GM19463 (cell line): ENCODE data around the gene ASIC2.

Experiments used
- ATAC-seq: cut with Tn5 transposase; IDR thresholded peaks from one replicate; pipeline ENCODE4 v1.9.1; 2021; ENCODE audit warnings: mild to moderate bottlenecking, moderate library complexity; ENCODE audit not compliant: unreplicated experiment

The ASIC2 gene

DNA sequence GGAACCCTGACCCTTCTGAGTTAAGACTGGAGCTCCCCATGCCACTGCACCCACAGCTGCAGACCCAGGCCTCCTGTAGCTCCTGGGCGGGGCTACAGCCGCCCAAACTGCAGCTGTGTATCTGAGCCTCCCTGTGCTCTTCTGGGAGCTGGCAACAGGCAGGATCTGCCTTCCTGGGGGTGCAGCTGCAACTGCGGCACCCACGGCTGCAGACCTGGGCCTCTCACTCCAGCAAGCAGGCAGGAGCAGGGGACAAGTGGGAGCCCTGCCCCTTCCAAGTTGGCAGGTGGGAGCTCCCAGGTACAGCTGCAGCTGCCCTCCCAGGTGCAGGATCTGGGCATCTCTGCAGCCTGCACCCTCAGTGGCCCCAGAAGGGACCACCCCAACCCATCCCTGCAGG lies 259.9 kb downstream of the ASIC2 start:
- ATAC-seq: no peak

DNA sequence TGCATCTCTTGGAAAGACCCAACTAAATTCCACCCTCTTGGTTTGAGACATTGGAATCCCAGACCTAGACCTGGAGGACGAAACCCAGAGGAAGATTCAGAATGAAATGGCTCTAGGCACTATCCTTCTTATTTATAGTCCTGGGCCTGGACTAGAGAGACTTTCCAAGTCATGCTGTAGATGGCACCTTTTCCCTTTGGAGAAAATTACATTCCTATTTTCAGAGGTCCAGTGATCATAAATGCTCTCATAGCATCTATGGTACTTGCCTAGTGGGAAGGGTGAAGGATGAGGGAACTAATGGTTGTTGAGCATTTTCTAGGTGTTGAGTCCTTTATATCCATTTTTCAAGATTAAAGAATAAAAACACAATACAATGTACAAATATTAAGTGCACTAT lies 264.3 kb downstream of the ASIC2 start:
- no peak for ATAC-seq

DNA sequence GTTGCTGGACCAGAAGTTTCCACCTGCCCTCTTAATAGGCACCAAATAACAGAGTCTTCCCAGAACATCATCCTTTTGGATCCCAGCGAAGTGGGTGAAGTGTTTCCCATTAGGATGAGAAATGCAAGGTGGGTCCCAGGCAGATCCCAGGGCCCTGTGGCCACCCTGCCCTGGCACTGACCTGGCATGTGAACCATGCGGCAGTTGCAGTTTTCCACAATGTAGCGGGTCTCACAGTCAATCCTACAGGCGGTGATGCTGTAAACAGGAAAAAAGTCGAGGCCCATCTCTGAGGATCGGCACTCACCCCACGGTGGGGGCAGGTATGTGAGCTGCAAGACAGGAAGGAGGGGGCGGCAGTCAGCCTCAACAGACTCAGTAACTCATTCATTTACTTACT lies 265.0 kb downstream of the ASIC2 start:
- ATAC-seq: no peak

DNA sequence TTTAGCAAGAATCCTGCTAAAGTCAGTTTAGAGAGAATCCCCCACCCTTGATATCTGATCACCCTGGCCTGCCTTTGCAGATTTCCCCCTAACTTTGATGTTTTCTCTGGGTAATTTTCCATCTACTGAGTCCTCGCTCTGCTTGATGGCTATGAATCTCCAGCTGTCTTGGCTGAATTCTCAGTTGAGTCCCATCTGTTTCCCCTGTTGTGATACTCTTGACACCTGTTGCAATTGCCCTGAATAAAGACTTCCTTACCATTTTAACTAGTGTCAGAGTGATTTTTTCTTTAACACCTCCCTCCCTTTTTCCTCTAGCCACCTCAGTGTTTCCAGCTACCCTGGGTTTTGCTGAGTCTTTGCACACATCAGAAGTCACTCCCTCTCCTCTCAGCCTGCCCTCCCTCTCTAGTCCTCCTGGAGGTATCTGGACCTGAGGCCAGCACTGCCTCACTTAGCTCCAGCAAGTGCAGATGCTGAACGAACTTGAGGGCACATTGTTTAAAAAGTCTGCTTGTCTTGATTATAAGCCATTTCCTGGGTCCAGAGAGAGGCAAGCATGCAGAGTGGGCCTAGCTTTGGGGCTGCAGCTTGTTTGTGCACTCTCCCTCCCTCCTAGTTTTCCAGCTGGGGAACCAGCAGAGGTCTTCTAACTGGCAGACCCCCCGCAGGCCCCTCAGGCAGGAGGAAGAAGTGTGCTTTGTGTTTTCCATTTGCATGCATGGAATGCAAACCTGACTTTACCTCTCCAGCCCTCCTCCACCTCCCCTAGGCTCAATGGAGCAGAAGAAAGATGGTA lies 268.2 kb downstream of the ASIC2 start:
- no peak for ATAC-seq

DNA sequence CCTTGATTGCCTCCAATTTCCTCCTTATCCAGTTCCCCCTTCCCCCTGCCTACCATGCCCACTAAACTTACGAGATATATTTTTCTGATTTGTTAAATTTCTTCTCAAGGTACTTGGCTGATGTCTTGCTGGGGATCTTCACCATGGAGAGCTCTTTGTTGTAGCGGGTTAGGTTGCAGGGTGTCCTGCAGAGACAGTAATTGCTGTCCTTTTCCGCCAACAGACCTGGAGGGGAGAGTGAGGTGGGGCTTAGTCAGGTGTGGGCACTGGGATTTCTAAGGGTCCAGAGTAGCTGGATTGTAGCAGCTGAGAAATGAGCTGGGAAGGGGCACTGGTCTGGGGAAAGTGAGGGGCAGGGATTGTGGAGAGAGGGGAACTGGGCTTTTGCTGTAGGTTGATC lies 269.3 kb downstream of the ASIC2 start:
- ATAC-seq: no peak

DNA sequence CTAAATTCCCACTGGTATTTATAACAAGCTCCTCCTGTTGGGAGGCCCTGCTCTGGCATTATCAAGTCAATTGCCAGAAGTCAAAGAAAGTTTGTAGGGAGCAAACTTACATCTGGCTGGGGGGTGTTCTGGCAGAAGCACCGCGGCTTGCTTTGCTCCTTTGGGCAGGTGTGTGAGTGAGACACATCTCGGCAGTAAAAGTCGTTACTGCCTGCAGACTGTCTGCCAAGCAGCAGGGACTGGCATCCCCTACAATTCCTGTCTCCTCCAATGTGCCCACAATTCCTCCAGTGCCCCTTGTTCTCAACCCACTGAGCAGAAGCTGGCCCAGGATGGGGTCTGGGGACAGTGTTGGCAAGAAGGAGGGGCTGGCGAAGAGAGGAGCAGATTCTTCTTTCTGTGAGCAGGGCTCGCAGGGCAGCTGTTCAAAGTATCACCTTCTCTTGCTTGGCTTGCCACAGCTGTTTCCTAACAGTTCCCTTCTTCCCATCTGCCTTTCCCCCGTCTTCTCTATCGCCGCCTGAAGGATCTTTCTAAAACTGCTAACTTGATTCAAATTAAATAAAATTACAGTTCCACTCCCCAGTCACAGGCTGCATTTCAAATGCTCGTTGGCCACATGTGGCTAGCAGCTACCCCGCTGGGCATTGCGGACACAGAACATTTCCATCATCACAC lies 271.2 kb downstream of the ASIC2 start:
- no peak for ATAC-seq

DNA sequence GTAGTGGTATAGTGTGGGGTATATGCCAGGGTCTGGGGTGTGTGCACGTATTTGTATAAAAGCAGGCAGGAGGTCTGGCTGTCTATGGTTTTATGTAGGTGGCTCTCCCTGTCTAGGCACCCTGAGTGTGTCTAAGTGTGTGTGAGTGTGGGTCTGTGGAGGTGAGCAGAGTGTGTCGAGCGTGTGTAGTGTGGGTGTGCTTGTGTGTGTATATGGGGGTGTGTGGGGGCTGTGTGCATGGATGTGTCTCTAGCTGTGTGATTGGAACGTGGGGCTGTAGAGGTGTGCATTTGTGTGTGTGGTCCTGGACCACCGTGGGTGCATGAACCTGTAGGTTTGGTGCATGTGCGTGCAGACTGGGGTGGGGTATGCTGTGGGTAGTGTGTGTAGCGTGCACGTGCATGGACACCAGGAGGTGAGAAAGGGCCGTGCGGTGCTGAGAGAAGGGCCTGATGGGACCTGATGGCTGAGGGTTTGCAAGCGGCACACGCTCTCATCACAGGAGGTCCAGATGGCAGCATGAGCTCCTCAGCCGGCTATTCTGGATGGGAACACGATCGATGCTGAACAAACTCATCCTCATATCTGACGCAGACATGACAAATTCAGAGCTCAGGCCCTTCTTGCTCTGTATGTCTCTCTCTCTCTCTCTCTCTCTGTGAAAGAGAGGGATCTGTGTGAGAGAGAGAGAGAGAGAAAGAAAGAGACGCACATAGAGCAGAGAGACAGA lies 273.8 kb downstream of the ASIC2 start:
- no peak for ATAC-seq

DNA sequence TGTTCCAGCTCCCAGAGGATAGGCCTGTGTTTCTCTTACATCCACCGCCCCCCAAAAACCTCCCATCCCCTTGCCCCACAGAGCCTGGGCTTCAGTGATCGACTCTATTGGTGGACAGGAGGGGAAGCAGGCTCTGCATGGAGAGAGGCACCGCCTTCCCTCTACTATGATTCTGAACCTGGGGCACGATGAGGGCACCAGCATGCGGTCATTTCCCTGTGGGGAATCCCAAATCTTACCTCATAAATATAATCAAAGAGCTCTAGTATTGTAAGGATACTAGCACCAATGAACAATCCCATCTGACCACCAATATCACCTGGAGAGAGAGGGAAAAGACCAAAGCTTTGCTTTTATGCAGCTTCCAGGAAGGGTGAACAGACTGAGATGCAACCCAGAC lies 275.7 kb downstream of the ASIC2 start:
- no peak for ATAC-seq

DNA sequence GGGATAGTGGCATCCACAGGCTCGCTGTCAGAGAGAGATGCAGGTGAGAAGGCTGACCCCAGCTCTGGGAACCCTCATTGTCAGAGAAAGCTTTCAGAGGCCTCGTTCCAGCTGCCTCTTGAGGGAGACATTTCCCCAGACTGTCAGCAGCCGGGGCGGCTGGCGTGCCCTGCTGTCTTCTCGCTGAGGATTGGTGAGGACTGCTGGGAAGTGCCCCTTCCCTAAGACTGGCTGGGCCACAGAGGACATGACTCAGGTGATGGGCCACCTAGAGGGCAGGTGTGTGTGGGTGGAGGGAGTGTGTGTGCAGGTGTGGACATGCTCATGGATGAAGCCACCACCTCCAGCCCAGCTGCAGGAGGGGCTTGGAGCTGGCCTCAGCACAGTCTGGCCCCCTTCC lies 276.2 kb downstream of the ASIC2 start:
- ATAC-seq: no peak

DNA sequence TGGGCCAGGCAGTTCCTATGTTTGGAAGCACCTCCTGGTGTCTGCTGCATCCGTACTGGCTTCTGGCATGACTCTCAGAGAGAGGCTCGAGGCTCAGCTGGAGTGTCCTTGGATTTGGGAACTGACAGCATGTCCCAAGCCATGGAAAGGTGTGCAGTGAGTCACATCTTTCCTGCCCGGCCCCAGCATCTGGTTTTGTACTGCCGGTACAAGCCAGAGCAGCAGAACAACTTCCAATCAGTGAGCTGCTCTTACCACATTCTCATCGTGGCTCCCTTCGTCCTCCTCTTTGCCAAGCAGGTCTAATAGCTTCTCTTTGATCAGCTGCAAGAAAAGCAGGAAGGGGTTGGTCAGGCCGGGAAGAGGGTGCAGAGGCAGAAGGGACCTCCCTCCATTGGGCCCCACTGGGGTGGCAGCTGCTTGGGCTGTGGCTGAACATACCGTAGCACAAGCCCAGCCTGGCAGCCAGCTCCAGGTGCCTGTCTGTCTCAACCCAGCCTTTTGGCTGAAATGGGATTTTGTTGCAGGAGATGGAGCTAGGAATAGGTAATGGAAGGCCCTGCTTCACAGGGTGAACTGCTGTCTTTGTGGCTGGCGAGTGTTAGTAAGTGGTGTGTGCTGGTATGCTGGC lies 277.3 kb downstream of the ASIC2 start:
- ATAC-seq: no peak

DNA sequence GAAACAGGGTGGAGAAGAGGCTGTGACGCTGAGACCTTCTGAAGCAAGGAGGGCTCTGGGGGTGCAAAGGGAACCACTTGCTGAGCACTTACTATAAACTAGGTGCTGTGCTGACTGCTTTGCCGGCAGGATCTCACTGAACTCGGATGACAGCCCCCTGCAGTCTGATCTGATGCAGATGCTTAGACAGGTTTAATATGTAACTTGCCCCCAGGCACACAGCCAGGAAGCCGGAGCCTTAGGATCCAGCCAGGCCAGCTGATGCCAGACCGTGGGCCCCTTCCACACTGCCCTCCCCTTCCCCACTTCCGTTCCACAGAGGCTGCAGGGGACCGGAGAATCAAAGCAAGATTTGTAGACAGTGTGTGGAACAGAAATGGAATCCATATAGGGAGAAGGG lies 278.3 kb downstream of the ASIC2 start:
- no peak for ATAC-seq

DNA sequence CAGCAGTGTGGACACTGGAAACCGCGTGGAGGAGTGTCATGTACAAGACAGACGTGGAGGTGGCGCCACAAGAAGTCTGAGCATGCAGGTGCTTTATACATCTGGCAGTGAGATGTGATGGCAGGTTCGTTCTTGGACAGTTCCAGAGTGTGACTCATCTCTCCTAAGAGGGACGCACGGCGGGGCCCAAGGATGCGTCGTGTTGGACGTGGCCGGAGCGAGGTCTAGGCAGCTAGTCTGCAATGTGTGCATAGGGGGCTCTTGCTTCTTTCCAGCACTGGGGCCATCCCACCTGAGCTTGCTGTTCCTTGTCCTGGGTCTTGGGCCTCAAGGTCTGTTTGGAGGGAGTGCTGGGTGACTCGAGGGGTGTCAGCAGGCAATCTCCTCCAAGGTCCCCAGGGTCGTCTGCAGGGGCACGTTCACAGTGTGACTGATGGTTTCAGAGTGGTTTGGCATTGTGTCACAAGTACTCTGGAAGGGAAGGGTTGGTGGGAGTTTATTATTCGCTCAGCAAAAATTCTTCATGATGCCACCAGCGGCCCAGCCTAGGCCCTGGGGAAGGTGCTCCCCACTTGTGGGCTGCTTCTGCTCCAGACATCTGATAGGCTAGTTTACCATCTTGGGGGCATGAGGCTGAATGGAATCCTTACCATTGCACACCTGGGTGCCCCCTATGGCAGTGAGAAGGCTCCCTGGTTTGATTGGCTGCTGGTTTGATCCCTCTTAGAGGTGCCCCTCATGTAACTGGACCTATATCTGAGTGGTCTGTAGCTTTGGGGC lies 279.3 kb downstream of the ASIC2 start:
- no peak for ATAC-seq

DNA sequence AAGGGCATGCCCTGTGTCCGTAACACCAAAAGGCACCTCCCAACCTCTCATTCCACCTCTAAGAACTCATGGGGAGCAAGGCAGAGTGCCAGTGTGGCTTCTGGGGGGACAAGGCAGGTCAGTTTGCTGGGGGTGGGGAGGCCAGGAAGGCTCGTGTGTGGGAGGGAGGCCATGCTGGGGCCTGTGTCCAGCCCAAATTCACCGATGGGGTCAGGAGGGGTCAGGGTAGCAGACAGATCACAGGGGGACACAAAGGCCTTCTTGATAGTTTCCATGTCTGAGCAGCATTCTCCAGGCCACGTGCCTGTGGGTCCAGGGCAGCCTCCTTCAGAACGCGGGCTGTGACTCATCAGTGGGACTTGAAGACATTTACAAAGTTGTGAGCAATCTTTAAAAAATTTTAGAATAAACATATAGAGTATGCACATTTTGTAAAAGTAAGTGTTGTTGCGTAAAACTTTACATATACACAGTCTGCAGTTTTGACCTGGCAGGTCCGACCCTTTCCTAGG lies 280.5 kb downstream of the ASIC2 start:
- no peak for ATAC-seq

DNA sequence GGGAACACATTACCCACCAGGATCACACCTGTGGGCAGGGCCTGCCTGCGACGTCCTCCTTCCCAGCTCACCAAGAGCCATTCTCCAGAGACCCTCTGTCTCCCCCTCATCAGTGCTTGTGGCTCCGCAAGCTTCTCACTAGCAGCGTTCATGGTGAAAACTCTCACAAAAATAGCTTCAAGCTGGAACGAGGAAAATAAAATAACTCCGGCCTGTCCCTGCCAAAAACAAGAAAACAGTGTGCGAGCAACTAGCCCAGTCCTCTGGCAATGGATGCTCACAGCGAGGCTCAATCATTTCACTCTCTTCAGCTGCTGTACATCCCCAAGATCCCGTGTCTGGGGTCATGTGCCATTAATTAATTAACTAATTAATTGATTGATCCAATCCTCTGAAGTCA lies 283.5 kb downstream of the ASIC2 start:
- no peak for ATAC-seq

DNA sequence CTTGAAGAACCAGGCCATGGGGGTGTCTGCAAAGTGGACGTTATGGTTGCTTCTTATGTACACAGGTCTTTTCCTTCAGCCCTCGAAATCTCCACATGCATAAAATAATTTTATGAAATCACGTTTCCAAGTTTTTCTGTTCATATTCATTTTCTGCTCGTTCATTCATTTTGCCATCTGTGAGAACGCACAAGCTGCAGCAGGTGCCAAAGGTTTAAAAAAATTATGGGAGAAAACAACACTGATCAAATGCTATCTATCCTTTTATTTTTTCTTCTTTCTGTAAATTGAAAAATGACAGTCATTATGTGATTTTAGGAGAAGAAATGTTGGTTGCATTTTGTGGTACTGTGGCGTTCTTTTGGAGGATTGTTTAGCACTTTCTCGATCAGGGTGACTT lies 285.9 kb downstream of the ASIC2 start:
- no peak for ATAC-seq

DNA sequence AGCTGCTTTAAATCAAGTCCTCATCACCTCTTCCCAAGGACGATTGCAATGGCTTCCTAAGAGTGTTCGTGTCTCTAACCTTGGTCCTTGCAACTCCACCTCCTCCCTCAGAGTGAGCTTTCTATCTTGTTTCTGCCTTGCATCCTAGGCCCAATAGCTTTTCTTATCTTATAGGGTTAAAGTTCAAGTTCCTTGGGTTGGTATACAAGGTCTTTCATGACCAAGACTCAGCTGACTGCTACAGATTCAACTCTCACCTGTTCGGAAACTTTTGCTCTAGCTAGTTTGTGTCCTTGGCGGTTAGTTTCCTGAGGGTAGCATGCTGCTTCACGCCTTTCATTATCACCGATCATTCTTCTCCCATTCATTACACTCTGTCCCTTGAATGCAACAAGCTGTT lies 290.8 kb downstream of the ASIC2 start:
- no peak for ATAC-seq

DNA sequence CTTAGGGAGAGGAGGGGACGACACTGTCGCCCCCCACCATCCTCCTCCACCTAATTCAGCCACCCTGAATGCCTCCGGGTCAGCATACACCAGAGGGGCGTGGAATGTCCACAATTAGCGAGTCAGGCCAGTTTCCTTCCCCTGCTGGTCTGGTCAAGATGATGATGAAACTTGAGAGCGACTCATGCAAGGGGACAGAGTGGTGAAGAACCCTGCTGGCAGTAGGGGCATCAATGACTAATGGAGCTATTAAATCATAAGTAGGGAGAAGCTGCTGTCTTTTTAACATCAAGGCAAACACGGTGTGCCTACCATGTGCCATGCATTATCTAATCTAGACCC lies 294.2 kb downstream of the ASIC2 start:
- no peak for ATAC-seq

DNA sequence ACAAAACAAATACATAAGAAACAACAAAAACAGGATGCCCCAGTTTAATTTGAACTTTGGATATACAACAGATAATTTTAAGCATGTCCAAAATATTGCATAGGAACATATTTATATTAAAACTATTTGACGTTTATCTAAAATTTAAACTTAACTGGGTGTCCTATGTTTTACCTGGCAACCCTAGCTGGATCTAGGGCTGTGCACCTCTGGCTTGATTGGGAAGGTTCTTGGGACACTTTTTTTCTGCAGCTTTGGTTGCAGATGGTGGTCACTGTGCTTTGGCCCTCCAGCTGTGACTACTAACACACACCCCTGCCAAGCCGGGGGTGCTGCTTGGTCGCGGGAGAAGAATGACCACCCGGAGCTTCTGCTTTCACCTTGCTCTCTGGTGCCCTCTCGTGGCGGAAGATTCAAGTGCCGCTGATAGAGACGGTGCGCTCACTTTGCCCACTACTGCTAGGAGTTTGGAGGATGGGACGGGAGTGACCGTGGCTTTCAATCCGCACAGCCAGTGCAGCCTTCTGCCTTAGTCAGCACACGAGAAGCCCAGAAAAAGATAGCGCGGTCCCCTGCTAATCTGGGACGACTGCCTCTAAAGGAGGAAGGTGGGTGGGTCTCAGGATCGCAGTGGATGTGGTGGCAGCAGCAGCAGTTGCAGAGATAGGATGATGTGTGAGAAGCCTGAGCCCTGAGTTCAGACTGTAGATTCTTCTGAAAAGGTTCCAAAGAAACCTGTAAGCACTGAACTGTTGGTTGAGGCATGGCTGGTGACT lies 294.8 kb downstream of the ASIC2 start:
- no peak for ATAC-seq

DNA sequence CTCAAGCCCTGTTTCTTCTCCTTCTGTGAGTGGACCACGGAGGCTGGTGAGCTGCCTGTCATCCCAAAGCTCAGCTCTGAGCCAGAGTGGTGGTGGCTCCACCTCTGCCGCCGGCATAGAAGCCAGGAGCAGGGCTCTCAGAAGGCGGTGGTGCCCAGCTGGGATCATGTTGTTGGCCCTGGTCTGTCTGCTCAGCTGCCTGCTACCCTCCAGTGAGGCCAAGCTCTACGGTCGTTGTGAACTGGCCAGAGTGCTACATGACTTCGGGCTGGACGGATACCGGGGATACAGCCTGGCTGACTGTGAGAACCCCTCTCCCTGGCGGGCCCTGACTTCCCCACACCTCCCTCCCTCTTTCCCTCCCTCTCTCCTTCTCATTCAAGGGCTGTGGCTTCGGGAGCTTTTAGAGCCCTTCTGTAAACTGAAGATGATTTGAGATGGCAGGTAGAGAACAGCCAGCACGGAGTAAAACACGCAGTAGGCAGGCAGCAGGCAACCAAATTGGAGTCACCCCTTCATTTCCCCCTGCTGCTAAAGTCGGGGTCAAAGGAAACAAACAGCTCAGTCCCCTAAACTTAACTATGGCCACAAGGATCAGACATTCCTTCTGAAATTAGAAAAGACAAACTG lies 297.6 kb downstream of the ASIC2 start:
- ATAC-seq: no peak
